ENCODE results near the gene BMPER. TPM values are rescaled to one million over a fixed set of nuclear protein-coding genes. Genes with fewer than 3 reads are reported as not detected.
A peak's percentile ranks its signal among the peaks of the same experiment; 100 is the strongest.

BMPER gene
- total and polyA plus RNA-seq, 2 of the 8 experiments (the other 6 are each of a cell fraction or from before 2014, with no cell fraction given), result 0.33 to 0.69 TPM

GRCh38 chr7:34067005-34067778 lies 161.9 kb downstream of the BMPER start:
- no peak for FAIRE-seq
- Histone ChIP-seq H3K56ac (replicated peaks; ENCODE audit: insufficient read length, low read depth, low read length) (no peak overlapping the region), H2AK5ac (ENCODE audit: low read depth, low read length) (no peak overlapping the region), H3K4me2 (ENCODE audit: insufficient read depth in 1 of 2, low read depth in 2 of 2, low read length in 2 of 2) (peak overlapping the region; percentile 23 to 35; a peak in 3 of 4 replicates), H2BK12ac (ENCODE audit: low read depth, low read length) (no peak overlapping the region), H3K4me1 (replicated peaks in 1 of 4; ENCODE audit: control insufficient read depth in 3 of 4, insufficient read depth in 4 of 4, low read length in 3 of 4) (peaks cover 4 to 14% (median 13%) of the 10 kb centered on the region in 4 experiments), H3K9ac (replicated peaks in 1 of 4; ENCODE audit: extremely low read depth in 1 of 4, low read depth in 3 of 4, low read length in 3 of 4) (no peak overlapping the region), H2BK5ac (ENCODE audit: low read depth, low read length) (no peak overlapping the region), H2BK120ac (replicated peaks; ENCODE audit: low read depth, low read length) (no peak overlapping the region), H3K27me3 (replicated peaks in 1 of 4; ENCODE audit: control insufficient read depth in 3 of 4, extremely low read depth in 1 of 4, insufficient read depth in 3 of 4, low read length in 3 of 4) (no peaks in the 10 kb centered on the region), H3K79me1 (ENCODE audit: low read depth, low read length) (no peaks in the 10 kb centered on the region), H3K36me3 (ENCODE audit: control insufficient read depth in 2 of 4, insufficient read depth in 4 of 4, low read length in 3 of 4) (no peaks in the 10 kb centered on the region), H3K4ac (replicated peaks; ENCODE audit: insufficient read length, low read depth, low read length) (no peak overlapping the region), H3K9me3 (ENCODE audit: insufficient read depth in 2 of 2, low read depth in 1 of 2, low read length in 1 of 2) (no peaks in the 10 kb centered on the region), H2BK20ac (ENCODE audit: low read length) (no peak overlapping the region; the same call in 1 of the 2 replicates), H2AFZ (ENCODE audit: low read length) (peak overlapping the region; percentile 20; the same call in 1 of the 2 replicates), H3K23me2 (ENCODE audit: low read depth, low read length) (no peaks in the 10 kb centered on the region), H3K4me3 (ENCODE audit: extremely low read depth in 1 of 4, insufficient read depth in 2 of 4, low read depth in 3 of 4, low read length in 4 of 4) (no peak overlapping the region), H4K5ac (ENCODE audit: insufficient read length, low read depth, low read length) (no peak overlapping the region), H3K23ac (ENCODE audit: insufficient read length) (no peak overlapping the region), H3K18ac (ENCODE audit: extremely low read depth, low read length) (peak overlapping the region; percentile 5; the same call in 1 of the 2 replicates), H4K20me1 (replicated peaks in 1 of 2; ENCODE audit: control insufficient read depth in 1 of 2, insufficient read depth in 2 of 2, low read length in 2 of 2) (no peaks in the 10 kb centered on the region), H3K27ac (ENCODE audit: low read depth, low read length) (no peak overlapping the region), H3K14ac (ENCODE audit: insufficient read length) (no peak overlapping the region), H2BK15ac (ENCODE audit: low read length) (no peak overlapping the region), H3K79me2 (ENCODE audit: control insufficient read depth in 1 of 2, insufficient read depth in 2 of 2, low read length in 2 of 2) (no peaks in the 10 kb centered on the region), H4K8ac (ENCODE audit: extremely low read depth, insufficient read depth, low read length) (no peak overlapping the region), H4K91ac (replicated peaks; ENCODE audit: insufficient read length, low read length) (no peak overlapping the region)
- ChIA-PET POLR2A (ENCODE audit: partially characterized antibody) (interaction anchor here (1.2 kb wide), 1 partner anchor 9 kb away, joined by 3 read pairs; no protein-coding TSS in a partner anchor), CTCF (ENCODE audit: partially characterized antibody) (interaction anchor here (1.0 to 4.0 kb wide), 7 partner anchors 9 to 135 kb away, joined by 3 to 28 read pairs (median 4); no protein-coding TSS in a partner anchor)
- TF ChIP-seq RXRA (IDR thresholded peaks at IDR 0.05; ENCODE audit: insufficient read depth, low read depth, low read length) (no peak), GABPA (IDR thresholded peaks at IDR 0.05; ENCODE audit: borderline replicate concordance, insufficient read depth, low read length) (no peak), ZNF274 (IDR thresholded peaks at IDR 0.05; ENCODE audit: borderline replicate concordance, extremely low read depth, low read length) (no peak), KDM5A (IDR thresholded peaks at IDR 0.05; ENCODE audit: low read length) (no peak), SP1 (IDR thresholded peaks at IDR 0.05; ENCODE audit: low read depth, low read length) (no peak), TAF7 (optimal IDR thresholded peaks at IDR 0.05; ENCODE audit: borderline replicate concordance, low read depth, low read length) (no peak)
- no peak for DNase-seq (ENCODE audit: low read depth in 1 of 2, low spot score in 2 of 2)
- WGBS, 2 experiments (ENCODE audit: extremely low coverage in 1 of 2, insufficient coverage in 1 of 2, insufficient read length in 1 of 2, insufficient replicate concordance in 2 of 2, low coverage in 1 of 2, low lambda C conversion rate in 2 of 2, missing lambda C conversion rate in 1 of 2), result 72% methylated on average over 7 of the region's 7 CpGs; no CpG with 5 or more reads in 1 of the 2 experiments

Measured in H1 (cell line).